Measurements from ENCODE around the gene COL5A1.

COL5A1 gene

GRCh38 chr9:134740071-134740470 is 98.5 kb downstream of the COL5A1 start:
- no peak for DNase-seq (ENCODE audit: low read depth in 2 of 2)

- DNase-seq (ENCODE audit: low read depth in 2 of 2): no peak
Observed at GRCh38 chr9:134741846-134742245, 100.2 kb downstream of the COL5A1 start.

GRCh38 chr9:134742822-134743535 is 101.4 kb downstream of the COL5A1 start:
- DNase-seq (ENCODE audit: low read depth in 2 of 2): no peak

DNA sequence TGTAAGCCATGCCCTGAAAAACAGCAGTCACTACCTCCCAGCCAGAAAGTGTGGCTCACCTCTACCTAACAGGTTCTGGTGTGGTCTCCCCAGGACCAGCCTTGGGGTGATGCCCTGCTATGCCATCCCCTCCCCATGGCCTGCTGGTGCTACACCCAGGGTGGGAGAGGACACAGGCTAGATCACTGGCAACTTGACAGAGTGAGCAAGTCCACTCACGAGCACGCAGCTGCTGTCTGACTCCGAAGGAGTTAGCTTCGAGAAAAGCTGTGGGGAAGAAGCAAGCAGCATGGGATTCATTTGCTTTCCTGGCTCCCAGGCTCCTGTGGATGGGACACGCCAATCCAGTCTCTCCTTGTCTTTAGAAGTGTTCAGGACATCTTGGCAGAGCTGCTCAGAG is 102.2 kb downstream of the COL5A1 start:
- DNase-seq (ENCODE audit: low read depth in 2 of 2): no peak

DNA sequence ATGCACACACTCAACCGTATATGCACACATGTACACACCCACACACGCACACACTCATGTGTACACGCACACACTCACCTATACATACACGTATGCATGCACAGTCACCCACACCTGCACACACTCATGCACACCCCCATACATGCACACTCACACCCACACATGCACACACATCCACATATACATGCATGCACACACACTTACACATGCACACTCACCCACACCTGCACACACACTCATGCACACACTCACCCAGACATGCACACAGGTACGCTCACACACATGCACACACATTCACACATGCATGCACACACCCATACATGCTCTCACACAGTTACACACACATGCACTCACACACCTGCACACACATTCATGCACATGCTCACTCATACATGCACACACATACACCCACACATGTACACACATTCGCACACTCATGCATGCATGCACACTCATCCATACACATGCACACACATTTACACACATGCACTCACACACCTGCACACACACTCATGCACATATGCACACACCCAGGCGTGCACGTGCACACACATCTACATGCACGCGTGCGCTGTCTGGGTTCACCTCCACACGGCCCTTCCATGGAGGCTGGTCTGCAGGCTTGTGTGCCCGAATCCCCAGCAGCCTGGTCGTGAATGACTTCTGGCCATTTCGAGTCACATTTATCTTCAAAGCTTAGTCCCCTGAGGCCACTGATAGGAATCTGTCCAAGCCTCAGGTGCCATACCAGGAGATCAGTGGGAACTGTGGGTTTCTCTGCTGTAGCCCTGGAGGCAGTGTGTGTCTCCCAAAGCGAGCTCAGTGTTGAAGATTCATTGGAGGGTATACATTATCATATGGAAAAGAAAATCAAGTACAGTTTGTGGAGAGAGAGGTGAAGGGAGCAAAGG is 103.0 kb downstream of the COL5A1 start:
- no peak for DNase-seq (ENCODE audit: low read depth in 2 of 2)

GRCh38 chr9:134747951-134748489 is 106.4 kb downstream of the COL5A1 start:
- no peak for DNase-seq (ENCODE audit: low read depth in 2 of 2)

DNA sequence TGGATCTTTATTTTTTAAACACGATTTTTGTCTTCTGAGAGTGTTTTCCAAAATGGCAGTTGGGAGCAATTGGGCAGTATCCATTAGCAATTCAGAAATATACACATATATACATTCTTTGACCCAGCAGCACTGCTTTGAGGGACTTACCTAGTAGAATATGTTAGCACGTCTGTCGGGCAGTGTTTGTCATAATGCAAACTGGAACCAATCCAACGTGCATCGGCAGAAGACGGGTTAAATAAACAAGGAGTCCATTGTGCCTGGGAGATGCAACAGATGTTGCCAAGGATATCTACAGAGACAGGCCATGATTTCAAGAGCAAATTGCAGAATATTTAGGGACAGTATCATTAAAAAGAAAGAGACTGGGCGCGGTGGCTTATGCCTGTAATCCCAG is 107.0 kb downstream of the COL5A1 start:
- no peak for DNase-seq (ENCODE audit: low read depth in 2 of 2)

- no peak for DNase-seq (ENCODE audit: low read depth in 2 of 2)
Observed at GRCh38 chr9:134750450-134751155, 109.0 kb downstream of the COL5A1 start.

- DNase-seq (ENCODE audit: low read depth in 2 of 2): no peak
Observed at GRCh38 chr9:134751622-134752021, 110.0 kb downstream of the COL5A1 start.

DNA sequence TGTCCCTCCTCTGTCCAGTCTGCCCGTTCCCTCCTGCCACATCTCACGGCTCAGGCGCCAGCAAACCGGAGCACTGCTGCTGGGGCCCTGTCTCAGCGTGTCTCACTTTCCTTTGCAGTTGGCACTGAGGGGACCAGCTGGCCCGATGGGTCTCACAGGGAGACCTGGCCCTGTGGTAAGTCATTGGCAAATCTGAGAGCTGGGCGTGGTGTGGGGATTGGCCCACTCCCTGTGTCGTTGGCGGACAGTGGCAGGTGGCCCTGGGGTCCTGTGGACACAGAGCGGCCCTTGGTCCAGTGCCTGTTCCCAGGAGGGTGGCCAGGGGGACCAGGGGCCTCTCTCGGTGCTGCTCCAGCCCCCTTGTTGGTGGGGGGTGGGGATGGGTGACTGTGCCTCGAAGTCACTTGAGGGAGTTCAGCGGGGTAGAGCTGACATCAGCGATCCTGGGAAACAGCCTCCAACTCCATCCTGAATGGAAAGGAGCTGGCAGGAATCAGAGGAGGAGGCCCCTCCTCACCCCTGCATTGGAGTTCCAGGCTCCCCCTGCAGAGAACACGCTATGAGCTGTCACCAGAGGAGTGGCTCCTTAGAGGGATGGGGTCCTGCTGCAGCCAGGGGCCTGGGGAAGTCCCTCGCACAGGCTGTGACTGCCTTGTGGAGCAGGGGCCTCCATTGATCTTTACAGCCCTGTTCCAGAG is 111.0 kb downstream of the COL5A1 start:
- DNase-seq (ENCODE audit: low read depth in 2 of 2): no peak

DNA sequence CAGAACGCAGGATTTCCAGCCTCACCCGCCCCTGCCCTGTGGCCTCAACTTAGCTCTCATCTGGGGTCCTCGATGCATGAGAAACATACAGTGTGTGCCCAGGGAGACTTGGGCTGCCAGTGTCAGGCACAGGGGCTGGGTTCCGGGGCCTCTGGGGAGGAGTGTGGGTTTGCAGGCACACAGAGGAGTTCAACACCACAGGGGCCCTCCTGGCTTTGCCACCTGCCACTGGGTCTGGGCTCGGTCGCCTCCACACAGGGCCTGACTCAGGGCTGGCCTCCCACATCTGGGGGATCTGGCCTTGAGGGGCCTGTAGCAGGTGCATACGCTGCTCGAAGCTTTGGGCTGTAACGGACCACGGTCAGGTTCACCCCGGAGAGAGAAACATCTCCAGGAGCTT is 111.6 kb downstream of the COL5A1 start:
- no peak for DNase-seq (ENCODE audit: low read depth in 2 of 2)

DNA sequence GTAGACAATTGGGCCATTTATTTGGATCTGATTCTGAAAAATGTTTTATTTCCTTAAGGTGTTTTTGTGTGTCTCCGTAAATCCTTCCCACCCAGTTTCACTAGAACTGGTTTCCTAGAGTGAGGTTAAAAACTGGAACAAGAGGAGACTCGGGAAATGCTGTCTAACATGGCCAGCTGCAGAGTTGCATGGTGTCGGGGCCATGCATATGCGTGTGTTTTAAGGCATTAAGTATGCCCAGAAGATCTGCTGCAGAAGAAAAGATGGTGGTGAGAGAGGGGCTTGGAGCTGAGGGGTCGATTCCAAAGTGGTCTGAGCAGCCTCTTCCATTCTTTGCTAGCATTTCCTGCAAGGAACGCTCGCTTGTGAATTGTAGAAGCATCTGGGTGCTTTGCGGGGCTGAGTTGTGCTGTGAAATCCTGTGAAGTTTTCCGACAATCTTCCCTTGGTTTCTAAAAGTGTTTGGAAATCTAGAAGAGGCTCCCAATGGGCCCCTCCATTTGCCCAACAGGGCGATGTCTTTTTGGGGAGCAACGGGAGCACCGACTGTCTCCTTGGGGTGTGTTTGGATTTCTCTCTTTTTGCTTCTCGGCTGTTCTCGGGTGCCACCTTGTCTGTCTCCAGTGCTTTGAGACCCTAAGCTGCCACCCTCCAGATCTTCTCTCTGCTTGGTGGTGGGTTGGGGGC is 113.8 kb downstream of the COL5A1 start:
- DNase-seq (ENCODE audit: low read depth in 2 of 2): no peak

DNA sequence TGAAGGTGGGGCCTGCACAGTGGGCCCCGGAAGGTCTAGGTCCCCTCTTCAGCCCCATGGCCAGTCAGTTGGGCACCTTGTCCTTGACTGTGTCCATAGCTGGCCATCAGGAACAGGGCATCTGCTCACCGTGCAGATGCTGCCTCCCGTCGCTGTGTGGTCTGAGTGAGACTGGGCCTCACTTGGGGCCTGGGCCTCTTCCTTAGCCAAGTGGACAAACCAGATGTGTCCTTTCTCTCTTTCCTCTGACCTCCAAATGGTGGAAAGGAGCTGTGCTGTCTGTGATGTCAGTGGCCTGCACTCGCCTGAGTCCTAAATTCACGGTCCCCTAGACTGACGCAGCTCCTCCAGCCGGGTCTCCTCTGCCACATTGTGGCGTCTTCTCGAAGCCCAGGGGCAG is 114.5 kb downstream of the COL5A1 start:
- no peak for DNase-seq (ENCODE audit: low read depth in 2 of 2)

DNA sequence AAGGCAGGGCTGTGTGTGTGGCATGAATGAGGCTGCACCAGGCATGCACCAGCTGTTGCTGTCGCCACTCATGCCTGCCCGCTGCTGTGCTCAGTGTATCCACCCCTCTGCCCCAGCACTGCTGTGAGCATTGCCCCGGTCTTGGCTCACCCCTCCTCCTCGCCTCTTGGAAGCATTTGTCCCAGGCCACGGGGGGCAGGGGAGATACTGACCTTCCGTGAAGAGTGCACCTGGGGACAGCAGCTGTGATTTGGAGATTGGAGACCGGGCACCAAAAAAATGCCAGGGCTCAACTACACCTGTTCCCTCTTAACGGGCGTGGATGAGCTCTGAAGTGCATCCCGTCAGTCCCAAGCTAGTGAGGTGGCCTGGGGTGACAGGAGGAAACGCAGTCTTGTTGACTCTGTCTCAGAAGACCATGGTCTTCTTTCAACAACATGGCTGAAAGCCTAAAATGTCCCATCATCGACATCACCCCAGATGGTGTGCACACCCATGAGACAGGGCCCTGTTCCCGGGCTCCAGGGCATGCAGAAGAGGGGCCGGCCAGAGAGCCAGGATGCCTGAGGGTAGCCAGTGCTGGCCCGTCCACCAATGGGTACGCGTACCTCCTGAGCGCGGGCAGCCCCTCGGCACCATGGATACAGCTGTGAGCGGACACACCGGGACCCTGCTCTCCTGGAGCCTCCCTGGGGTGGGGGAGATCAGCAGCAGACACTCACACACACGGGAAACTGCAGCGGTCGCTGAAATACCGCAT is 115.8 kb downstream of the COL5A1 start:
- no peak for DNase-seq (ENCODE audit: low read depth in 2 of 2)

GRCh38 chr9:134758949-134759607 is 117.5 kb downstream of the COL5A1 start:
- no peak for DNase-seq (ENCODE audit: low read depth in 2 of 2)

DNA sequence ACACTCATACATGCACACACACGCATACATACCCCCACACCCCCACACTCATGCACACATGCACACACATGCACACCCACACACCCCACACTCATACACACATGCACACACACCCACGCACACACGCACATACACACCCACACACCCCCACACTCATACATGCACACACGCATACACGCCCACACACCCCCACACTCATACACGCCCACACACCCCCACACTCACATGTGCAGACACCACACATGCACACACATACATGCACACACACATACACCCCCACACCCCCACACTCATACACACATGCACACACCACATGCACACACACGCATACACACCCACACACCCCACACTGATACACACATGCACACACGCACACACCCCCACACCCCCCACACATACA is 118.3 kb downstream of the COL5A1 start:
- no peak for DNase-seq (ENCODE audit: low read depth in 2 of 2)

DNA sequence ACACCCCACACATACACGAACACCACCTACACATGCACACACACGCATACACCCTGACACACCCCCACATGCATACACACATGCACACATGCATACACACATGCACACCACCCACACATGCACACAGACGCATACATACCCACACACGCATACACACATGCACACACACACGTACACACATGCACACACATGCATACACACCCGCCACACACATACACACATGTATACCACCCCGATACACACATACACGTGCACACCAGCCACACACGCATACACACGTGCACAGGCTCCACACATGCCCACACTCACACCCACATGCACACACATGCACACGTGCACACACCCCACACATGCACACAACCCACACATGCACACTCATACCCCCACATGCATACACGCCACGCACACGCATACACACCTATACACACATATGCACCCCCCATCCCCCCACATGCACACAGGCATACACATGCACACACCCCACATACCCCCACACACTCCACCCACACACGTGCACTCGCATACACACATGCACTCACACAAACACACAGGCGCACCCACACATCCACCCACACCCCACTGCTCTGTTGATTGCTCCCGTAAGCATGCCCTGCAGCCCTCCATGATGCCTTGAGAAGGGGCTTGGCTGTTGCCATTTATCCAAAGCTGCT is 119.3 kb downstream of the COL5A1 start:
- no peak for DNase-seq (ENCODE audit: low read depth in 2 of 2)

DNA sequence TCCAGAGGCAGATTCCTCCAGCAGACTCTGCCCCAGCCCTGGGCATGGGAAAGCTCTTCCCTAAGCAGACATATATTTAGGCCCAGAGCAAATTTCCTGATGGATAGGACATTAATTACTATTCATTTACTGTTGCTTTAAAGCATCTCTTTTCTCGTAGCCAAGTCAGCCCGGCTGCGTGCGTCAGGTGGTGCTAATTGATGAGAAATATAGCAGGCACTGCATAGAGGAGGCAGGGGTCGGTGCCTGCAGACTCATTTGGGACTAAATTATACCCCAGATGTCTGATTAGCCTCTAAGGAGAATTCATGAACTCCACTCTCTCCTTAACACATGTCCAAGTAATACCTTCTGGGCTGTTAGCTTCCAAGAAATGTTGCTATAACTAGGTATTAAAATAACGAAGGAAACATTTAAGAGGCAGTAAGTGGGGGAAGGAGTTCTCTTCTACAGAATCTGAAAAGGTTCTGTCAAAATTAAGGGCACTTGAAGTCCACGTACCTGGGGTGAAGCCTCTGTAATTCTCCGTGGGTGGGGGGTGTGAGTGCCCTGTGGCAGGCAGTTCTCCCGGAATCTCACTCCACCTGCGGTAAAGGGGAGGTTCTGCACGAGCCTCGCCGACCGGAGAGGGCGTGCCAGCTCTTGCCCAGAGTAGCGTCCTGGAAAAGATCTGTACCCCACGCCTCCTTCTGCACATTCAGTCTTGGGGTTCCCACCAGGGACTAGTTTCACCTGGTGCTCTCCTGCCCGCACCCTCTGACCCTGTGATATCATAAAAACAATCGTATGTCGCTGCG is 123.1 kb downstream of the COL5A1 start:
- DNase-seq (ENCODE audit: low read depth in 2 of 2): no peak
